GM20000 (cell line): ENCODE results near the gene CBX8.

Experiments
- DNase-seq: peaks from one replicate; pipeline ENCODE4 v3.0.0; 2012; ENCODE audit warnings: low spot score
- CTCF ChIP-seq: IDR thresholded peaks from 2 replicates; pipeline ENCODE4 v1.5.1; 2012; ENCODE audit warnings: mild to moderate bottlenecking, control low read depth; ENCODE audit errors: extremely low read depth, missing control alignments

Gene CBX8

DNA sequence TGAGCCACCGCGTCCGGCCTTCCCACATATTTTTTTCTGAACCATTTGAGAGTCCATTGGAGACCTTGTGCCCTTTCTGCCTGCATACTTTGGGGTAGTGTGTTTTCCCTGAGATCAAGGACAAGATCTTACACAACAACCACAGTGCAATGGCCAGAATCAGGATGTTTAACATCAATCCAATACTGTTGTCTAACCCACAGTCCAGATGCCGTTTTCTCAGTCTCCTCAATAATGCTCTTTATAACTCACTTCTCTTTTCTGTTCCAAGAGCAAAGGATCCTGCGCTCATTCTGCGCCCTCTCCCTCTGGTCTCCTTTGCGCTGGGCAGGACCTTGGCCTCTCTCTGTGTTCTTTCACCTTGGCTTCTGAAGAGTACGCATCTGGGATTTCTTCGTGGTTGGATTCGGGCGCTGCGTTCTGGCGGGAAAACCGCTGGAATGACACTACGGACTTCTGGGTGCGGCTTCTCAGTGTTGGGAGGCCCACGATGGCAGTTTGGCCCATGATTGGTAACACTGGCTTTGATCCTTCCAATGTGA is 25.8 kb upstream of the CBX8 start:
- DNase-seq = no peak
- no peak for TF ChIP-seq CTCF

- no peak for DNase-seq
- no peak for TF ChIP-seq CTCF
These were observed 24.6 kb upstream of the CBX8 start for GRCh38 chr17:79821331-79822095.

GRCh38 chr17:79820959-79821330 is 24.1 kb upstream of the CBX8 start:
- TF ChIP-seq CTCF = no peak
- no peak for DNase-seq

GRCh38 chr17:79819534-79820276 is 22.8 kb upstream of the CBX8 start:
- no peak for DNase-seq
- no peak for TF ChIP-seq CTCF

DNA sequence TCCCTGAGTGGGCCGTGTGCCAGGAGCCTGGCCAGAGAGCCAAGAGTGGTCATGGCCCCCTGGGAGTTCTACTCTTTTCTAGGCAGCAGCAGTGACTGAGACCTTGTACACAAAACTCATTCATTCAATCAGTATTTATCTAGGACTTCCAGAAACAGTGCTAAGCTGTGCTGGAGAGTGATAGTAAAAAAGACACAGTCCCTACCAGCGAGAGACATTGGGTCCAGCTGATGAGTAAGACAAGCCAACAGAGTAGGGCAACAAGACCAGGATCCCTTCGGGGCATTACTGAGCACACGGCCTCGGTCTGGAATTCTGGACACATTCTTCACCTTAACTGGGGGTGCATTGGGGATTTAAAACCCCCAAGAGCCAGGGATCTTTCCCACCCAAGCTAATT is 22.2 kb upstream of the CBX8 start:
- no peak for TF ChIP-seq CTCF
- no peak for DNase-seq

DNA sequence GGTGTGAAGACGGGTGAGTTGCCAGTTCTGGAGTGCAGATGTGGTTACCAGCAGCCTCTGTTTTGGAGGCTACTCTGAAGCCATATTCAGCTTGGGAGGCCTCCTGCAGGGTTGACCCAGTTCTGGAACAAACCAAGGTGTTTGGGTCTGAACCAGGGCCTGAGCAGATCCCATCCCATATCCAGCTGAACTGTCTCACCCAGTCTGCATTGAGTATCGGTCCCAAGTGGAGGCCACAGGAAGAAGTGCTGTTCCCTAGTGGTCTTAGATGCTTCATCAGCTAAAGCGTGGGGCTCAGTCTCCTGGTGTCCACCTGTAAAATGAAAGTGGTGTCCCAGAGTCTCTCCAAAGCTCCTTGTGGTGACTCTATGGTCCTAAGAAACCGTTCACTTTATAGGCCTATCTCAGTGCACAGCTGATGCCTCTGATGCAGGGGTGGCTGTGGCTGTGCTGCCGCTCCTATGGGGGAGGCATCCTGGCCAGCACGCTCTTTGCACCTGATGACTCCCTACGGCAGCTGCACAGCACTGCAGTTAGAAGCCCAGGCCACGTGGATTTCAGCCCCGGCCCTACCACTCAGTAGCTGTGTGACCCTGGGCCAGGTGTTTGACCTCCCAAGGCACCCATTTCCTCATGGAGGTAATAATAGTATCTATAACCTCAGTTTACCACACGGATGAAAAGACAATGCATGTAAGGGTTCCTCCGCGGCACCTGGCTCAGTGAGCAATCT is 21.3 kb upstream of the CBX8 start:
- no peak for TF ChIP-seq CTCF
- no peak for DNase-seq
